ENCODE data around the gene TPM2.

- no peak for TF ChIP-seq CTCF (IDR thresholded peaks at IDR 0.05)
- TF ChIP-seq POLR2A (IDR thresholded peaks at IDR 0.05): no peak
These were observed 7.8 kb upstream of the TPM2 start for GRCh38 chr9:35697486-35697885.
